Breast epithelium (tissue), 3 donors: ENCODE data around the gene PPP2R2B.

Experiments used
- POLR2A ChIP-seq: fragments of 450-650 bp; IDR thresholded peaks from one replicate; pipeline ENCODE4 v1.6.1; 2016; ENCODE audit warnings: antibody characterized with exemption, mild to moderate bottlenecking, moderate library complexity
- TF ChIP-seq, protein P1 (sequence below), 3 donors: fragments of 450-650 bp; IDR thresholded peaks; one replicate each; pipeline ENCODE4 v1.5.1; 2016 to 2017; ENCODE audit warnings: antibody characterized with exemption in 3 of 3, mild to moderate bottlenecking in 3 of 3, moderate library complexity in 3 of 3

GRCh38 chr5:146890066-146890465, 11.5 kb upstream of the PPP2R2B start:
- TF ChIP-seq, protein P1, sequence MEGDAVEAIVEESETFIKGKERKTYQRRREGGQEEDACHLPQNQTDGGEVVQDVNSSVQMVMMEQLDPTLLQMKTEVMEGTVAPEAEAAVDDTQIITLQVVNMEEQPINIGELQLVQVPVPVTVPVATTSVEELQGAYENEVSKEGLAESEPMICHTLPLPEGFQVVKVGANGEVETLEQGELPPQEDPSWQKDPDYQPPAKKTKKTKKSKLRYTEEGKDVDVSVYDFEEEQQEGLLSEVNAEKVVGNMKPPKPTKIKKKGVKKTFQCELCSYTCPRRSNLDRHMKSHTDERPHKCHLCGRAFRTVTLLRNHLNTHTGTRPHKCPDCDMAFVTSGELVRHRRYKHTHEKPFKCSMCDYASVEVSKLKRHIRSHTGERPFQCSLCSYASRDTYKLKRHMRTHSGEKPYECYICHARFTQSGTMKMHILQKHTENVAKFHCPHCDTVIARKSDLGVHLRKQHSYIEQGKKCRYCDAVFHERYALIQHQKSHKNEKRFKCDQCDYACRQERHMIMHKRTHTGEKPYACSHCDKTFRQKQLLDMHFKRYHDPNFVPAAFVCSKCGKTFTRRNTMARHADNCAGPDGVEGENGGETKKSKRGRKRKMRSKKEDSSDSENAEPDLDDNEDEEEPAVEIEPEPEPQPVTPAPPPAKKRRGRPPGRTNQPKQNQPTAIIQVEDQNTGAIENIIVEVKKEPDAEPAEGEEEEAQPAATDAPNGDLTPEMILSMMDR (IDR thresholded peaks at IDR 0.05) = no peak
- no peak for TF ChIP-seq POLR2A
